OCI-M2 (cell line): ENCODE results near the gene SSMEM1.
"Not testable (repeated sequence)": the region's sequence is repeated elsewhere in the genome, so short reads cannot be mapped to it uniquely, and the experiment has no call there.

Experiments used
- DNase-seq: peaks from one replicate; lab custom pipeline; 2025; ENCODE audit not compliant: unreplicated experiment; lab: John Stamatoyannopoulos, UW

Gene SSMEM1

DNA sequence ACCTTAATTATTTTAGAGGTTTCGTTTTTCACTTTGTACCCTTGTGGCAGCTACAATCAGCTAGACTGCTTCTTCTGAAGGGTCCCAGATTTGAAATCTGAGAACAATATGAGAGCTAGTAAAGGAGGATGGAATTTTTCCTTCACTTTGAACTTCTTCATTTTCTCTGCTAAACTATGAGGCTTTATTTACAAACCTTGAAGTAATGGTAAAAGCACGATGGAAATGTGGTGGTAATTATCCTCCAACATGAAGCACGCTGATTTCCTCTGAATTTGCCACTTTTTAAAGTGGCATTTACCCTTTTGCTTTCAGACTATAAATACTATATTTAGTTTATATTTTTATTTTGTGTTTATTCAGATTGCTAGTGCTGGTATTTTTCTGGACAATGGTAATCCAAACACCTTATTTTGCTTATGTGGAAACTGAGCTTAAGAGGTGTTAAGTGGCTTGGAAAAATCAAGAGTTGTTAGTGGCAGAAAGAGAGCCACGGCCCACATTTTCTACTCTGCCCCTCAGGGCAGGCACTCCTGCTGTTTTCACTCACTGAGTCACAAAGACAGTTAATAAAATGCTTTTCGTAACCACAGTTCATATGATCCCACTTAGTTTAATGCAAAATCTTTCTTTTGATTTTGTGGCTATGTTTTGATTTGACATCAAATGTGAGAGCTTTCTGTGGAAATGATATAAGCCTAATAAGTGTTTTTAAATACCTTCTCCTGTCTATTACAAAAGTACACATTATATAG is 2.7 kb downstream of the SSMEM1 start:
- no peak for DNase-seq

DNA sequence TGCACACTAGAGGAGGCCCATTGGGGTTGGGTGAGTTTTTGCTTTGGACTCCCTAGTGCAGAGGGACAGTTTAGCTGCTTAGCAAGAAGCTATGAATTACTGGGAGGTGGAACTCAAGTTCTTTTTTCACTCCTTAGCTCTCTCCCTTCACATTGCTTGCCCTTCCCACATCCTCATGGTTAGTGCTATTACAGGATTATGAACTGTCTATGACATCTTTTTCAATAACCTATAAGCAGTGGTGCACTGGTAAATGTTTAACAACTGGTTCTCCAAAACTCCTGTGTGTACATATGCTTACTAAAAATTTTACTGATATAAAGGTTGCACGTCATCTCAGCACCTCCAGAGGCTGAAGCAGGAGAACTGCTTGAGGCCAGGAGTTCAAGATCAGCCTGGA is 6.2 kb downstream of the SSMEM1 start:
- DNase-seq: no peak

DNA sequence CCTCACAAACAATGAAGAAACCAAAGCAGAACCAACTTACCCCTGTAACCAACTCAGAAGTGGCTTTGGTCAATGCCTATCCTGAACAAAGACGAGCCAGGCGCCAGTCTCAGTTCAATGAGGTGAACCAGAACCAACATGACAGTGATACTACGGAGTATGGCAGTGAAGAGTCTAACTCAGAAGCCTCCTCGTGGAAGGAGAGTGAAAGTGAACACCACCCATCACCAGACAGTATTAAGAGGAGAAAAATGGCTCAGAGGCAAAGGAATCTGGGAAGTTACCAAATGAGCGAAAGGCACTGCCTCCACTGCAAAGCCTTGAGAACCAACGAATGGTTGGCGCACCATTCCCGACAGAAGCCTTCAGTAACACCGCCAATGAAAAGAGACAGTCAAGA is 8.4 kb downstream of the SSMEM1 start:
- DNase-seq: no peak

DNA sequence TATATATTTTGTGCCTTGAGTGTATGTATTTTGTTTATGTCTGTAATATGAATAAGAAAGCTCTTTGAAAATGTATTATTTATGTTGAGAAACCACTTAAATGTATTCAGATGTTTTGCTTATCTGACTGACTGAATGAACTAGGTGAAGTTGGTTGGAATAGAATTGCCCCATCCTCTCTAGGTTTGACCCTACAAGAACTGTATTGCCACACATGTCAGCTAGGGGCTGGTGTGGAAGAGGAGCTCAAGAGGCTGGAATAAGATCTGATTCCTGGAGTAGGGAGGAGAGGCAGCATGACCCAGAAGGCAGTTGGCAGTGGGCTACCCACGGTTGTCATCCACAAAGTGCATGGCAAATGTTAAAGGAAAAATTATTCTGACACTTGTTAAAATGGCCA is 9.1 kb downstream of the SSMEM1 start:
- no peak for DNase-seq

DNA sequence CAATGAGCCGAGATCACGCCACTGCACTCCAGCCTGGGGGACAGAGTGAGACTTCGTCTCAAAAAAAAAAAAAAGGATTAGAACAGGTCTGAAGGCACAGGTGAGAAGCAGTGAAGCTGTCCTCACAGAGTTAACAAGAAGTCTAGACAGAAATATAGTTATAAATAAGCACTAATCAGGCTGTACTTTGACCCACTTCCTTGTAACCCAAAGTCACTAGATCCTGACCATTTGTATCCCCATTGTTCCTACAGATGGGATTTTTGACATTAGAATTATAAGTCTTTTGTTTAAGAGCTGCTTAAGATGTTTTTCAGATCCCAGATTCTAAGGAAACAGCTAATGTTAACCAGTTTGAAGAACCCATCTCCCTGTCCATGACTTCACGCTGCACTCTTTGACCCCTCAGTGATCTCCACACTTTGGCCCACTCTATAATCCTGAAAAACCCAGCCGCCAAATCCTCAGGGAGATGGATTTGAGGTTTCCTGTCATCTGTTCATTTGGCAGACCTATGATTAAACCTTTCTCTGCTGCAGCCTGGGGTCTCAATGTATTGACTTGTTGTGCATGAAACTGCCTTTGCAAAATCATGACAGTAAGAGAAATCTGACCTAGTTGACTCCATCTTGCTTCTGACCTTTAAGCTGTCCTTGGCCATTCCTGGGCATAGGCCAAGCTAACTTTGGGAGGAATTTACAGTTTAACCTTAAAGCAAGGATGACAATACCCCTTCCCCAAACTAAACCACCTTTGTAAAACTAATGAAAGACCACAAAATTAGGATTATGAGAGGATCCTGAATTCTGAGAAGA is 11.4 kb downstream of the SSMEM1 start:
- no peak for DNase-seq

DNA sequence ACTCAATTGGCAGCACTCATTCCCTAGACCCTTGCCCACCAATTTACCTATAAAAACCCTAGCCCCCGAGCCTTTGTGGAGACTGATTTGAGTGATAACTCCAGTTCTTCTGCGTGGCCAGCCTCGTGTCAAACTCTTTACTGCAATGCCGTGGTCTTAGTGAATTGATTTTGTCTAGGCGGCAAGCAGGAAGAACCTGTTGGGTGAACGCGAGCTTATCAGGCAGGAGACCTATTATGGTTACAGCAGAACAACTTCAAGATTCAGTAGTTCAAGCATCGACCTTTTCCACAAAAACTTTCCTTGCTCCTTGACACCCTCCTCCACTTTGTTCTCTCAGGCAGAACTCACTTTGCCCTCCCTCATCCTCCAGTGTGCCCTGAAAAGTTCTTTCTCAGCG is 12.2 kb downstream of the SSMEM1 start:
- no peak for DNase-seq

DNA sequence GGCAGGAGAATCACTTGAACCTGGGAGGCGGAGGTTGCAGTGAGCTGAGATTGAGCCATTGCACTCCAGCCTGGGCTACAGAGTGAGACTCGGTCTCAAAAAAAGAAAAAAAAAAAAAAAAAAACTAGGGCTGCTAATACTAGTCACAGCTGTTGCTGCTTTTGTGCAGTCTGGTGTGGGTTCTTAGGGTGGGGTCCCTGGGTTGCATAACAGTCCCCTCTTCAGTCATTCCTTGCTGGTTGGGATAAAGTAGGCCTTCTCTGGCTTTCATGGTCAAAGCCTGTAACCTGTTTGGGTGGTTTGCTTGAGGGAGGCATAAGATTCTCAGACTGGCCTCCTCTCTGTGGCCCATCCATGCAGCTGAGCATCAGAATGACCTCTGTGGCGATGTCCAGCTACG is 14.1 kb downstream of the SSMEM1 start:
- DNase-seq: no peak

DNA sequence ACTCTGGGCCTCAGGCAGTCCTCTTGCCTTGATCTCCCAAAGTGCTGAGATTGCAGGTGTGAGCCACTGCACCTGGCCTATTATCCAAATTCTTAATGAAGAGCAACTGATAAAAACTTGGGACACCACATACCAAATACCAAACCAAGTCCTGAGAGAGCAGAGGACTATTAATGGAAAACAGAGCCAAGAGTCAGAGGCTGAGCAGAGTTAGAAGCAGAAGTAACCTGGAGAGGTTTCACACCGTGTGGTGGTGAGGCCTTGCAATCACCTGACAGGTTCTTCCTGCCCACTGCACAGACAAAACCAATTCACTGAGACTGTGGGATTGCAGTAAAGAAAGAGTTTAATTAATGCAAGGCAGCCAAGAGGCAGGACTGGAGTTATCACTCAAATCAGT is 16.0 kb downstream of the SSMEM1 start:
- no peak for DNase-seq

DNA sequence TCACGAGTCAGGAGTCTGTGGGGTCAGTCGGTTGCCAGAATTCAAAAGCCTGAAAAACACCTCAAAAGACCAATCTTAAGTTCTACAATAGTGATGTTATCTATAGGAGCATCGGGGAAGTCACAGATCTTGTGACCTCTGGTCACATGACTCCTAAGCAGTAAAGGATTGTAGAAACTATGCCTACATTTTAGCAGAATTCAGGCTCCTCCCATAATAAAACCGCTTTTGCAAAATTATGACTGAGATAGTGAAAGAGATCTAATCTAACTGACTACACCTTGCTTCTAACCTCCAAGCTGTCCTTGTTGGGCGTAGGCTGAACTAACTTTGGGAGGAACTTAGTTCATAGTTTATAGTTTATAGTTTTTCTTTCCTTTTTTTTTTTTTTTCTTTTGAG is 16.6 kb downstream of the SSMEM1 start:
- DNase-seq: no peak

DNA sequence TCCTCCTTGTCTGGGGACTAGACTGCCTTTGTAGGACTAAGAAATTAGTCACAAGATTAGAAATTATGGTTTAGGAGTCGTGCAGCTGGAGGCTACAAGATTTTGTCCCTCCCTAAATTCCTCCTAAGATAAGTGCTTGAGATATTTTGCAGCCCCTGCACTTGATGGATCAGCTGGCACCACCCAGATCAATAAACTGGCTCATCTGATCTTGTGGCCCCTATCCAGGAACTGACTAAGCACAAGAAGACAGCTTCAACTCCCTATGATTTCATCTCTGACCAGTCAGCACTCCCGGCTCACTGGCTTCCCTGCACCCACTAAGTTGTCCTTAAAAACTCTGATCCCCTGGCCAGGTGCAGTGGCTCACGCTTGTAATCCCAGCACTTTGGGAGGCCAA is 17.3 kb downstream of the SSMEM1 start:
- not testable (repeated sequence) for DNase-seq

DNA sequence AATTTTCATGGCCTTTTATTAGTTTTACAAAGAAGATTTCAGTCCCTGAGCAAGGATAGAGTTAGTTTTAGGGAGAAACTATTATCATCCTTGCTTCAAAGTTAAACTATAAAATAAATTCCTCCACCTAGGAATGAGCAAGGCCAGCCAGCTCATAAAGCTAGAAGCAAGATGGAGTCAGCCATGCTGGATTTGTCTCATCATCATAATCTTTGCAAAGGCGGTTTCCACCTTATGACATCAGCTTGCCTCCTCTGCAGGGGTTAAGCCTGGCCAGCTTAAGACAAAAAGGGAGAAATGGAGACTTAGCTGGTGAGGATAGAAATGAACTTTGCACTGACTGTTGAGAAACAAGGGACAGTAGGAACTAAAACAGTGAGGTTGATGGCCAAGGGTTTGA is 18.7 kb downstream of the SSMEM1 start:
- DNase-seq: no peak

DNA sequence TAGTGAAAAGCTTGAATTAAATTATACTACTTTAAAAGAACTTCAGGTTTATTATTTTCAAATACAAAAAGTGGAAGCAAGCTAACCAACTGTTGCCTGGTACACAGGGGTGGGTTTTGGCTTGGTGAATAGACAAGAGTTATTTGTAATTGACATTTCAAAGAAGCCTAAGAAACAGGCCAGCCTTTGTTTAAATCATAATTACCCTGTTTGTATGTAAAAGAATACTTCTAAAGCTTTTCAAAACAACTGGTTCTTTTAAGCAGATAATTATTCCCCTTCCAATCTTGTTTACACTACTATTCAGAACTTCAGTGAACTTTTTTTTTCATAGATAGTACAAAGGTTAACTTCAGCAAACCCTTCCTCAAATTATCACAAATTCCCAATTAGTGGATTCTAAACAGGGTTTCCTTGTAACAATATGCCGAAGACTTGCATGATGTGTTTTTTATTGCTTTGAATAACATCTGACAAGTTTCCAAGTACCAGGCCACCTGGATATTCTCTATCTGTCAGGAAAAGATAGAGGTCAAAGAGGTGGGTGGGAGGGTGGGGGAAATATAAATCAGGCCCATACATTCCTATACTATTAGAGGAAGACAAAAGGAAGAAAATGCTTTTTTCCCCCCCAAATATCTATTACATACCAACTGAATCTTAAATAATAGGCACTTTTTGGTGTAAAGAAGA is 20.4 kb downstream of the SSMEM1 start:
- no peak for DNase-seq

DNA sequence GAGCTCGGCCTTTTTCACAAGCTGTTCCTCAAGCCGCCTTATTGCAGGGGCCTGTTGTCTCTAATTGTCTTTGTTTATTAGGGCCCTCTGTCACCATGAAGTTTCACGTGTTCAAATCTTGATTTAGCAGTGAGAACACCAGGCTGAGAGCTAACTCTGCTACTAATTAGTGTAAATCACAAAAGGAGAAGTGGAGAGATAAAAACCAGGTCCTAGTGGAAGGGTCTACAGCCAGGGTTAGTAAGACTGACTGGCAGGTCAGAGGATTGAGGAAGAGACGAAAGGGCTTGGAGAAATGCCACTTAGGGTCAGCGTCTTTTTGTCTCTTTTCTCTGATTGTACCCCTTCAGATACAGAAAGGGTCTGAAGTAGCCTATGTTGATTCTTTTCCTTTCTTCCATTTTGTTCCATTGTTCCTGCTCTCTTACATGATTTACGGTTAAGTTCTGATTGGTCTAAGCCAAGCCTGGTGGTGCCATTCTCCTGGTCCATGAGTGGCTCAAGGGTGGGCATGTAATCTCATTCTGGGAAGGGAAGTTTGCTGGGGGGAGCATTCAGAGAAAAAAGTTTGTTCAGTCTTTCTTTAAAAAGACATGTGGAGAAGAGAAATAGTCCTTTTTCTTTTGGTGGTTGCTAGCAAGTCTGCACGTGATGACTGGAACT is 21.3 kb downstream of the SSMEM1 start:
- no peak for DNase-seq

DNA sequence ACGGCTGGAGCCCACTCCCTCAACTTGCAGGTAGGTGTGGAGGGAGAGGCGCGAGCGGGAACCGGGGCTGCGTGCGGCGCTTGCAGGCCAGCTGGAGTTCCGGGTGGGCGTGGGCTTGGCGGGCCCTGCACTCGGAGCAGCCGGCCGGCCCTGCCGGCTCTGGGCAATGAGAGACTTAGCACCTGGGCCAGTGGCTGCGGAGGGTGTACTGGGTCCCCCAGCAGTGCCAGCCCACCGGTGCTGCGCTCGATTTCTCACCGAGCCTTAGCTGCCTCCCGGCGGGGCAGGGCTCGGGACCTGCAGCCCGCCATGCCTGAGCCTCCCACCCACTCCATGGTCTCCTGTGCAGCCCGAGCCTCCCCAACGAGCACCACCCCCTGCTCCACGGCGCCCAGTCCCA is 22.3 kb downstream of the SSMEM1 start:
- not testable (repeated sequence) for DNase-seq

DNA sequence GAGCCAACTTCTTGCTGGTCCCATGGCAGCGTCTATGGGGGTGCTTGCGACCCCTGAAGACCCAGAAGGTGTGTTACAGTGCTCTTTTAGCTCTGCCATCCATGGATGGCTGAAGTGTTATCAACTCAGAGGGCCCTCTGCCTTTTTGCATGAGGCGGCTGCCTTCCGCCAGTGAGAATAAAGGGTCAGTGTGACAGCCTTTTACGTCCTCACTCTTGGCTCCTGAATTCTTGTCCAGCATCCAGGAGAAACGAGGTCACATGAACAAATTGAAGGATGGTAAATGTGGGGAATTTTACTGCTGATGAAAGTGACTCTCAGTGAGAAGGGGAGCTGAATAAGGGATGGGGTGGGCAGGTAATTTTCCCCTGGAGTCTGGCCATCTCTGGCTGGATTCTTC is 24.1 kb downstream of the SSMEM1 start:
- no peak for DNase-seq

DNA sequence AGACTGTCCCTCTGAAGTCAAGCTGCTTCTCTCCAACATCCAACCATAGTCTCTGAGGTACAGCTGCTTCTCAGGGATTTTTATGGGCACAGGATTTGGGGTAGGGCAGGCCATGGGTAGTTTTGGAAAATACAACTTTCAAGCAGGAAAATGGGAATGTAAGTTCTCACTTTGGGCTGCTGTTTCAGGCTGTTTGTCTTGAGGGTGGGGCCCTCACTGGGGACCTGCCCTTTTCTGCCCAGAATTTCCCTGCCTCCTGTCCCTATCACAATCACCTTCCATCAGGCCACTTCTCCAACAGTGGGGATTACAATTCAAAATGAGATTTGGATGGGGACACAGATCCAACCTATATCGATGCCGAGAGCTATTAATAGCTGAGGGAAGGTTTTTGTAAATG is 24.5 kb downstream of the SSMEM1 start:
- no peak for DNase-seq

DNA sequence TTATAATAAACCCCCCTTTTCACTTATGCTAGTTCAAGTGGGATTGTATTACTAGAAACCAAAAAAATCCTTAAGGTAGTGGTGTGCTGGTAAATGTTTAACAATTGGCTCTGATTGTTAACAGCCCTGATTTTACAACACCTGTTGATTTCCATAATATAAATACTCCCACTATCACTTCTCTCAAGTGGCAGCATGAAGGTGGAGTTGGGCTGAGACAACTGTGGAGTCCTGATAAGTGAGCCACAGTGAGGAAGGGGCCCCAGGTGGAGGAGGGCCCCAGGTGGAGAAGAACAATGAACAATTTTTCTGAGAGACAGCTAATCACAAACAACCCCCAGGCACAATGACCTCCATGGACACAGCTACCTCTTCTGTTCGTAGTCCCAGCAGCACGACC is 26.4 kb downstream of the SSMEM1 start:
- no peak for DNase-seq

DNA sequence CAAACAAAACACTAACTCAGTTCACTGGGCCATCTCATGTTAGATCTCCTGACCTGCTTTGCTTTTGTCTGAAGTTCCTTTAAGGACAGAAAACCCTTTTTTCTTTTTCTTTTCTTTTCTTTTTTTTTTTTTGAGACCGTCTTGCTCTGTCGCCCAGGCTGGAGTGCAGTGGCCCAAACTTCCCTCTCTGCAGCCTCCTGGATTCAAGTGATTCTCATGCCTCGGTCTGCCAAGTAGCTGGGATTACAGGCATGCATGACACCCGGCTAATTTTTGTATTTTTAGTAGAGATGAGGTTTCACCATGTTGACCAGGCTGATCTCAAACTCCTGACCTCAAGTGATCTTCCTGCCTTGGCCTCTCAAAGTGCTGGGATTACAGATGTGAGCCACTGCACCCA is 28.7 kb downstream of the SSMEM1 start:
- DNase-seq: not testable (repeated sequence)

DNA sequence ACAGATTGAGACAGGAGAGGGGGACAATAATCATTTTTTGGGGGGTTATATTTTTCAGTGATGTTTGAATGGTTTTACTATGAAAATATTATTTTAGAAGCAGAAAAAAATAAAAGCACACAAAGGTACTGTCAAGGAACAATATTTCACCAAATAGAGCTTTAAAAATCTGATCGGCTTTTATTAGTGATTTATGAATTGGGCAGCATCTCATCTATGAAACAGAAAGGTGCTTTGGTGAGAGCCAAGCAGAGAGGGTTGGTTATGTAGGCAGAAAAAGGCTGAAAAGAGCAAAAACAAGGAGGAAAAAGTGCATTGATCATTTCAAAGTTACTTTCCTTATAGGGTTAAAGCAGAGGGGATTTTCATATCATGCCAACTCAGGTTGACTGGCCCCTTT is 32.6 kb downstream of the SSMEM1 start:
- no peak for DNase-seq

DNA sequence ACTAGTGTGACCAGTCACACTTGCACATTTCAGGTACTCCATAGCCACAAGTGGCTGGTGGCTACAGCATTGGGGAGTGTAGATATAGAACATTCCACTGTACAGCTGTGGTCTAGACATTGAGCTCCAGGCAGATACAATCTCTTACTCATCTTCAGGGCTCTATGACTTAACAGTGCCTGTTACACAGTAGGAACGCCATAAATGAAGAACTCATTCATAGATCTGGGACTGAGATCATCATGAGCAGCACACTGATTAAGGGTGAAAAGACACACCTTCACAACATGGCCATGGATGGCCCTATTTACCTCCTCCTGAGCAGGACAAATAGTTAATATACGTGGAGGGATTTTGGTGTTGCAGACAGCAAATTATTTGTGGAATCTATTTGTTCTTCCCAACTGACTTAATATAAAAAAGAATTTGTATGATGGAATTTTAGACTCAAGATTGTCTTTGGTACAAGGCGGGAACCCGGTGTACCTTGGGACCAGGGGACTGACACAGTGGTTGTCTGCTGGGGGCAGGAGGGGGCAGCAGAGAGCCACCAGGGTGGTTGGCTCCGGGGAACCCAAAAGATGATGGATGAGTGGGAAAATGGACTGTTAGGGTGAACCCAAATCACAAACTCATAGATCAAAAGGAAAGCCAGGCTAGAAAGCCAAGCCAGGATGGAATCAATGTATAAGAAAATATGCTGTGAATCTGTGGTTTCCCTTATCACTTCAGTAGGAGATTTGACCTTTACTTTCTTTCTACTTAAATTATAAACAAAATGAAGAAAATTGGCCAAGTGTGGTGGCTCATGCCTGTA is 34.7 kb downstream of the SSMEM1 start:
- DNase-seq: peak; percentile 33

DNA sequence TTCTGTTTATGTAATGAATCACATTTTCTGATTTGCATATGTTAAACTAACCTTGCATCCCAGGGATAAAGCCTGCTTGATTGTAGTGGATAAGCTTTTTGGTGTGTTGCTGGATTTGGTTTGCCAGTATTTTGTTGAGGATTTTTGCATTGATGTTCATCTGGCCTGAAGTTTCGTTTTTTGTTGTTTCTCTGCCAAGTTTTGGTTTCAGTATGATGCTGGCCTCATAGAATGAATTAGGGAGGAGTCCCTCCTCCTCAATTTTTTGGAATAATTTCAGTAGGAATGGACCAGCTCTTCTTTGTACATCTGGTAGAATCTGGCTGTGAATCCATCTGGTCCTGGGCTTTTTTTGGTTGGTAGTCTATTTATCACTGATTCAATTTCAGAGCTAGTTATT is 35.8 kb downstream of the SSMEM1 start:
- not testable (repeated sequence) for DNase-seq
